IMR-90 (cell line): ENCODE data around the gene RYR1. TPM values are rescaled to one million over a fixed set of nuclear protein-coding genes. Genes with fewer than 3 reads are reported as not detected.

Experiments used
- ATAC-seq: fragments of 200-7000 bp; cut with Tn5 transposase; 2 replicates; pipeline ENCODE4 v1.9.1; 2020; ENCODE audit warnings: low read depth, mild to moderate bottlenecking, moderate library complexity
- BruUV-seq: library from RNA; stranded (reverse); fragments of 400-500 nt; replicated peaks from 2 replicates; lab custom pipeline; 2021; lab: Mats Ljungman, UMichigan
- CTCF ChIA-PET: fragments of 300-600 bp; formaldehyde crosslinking; extraction: SDS; loops from one replicate; lab custom pipeline; 2021; ENCODE audit warnings: antibody characterized with exemption; lab: Yijun Ruan, JAX
- POLR2A ChIA-PET: fragments of 300-600 bp; sonication (Branson Sonifier 250); formaldehyde crosslinking; loops from one replicate; lab custom pipeline; 2022; ENCODE audit warnings: antibody characterized with exemption; ENCODE audit not compliant: unreplicated experiment; lab: Charles Lee
- DNase-seq: peaks from one replicate; pipeline ENCODE4 v3.0.0; 2013
- H2AFZ ChIP-seq: replicated peaks from 2 replicates; pipeline ENCODE3; 2013; ENCODE audit warnings: low read length, mild to moderate bottlenecking; ENCODE audit not compliant: poor library complexity
- H2AK5ac ChIP-seq: 2 replicates; pipeline ENCODE4 v1.6.1; 2013; ENCODE audit warnings: low read depth, low read length, inconsistent platforms
- H2AK9ac ChIP-seq: replicated peaks from 2 replicates; pipeline ENCODE3; 2013; ENCODE audit warnings: mild to moderate bottlenecking, low read depth, low read length, moderate library complexity; ENCODE audit not compliant: poor library complexity
- H2BK120ac ChIP-seq: 2 replicates; pipeline ENCODE4 v1.6.1; 2013; ENCODE audit warnings: low read depth, low read length, inconsistent platforms
- H2BK15ac ChIP-seq: 3 replicates; pipeline ENCODE4 v1.6.1; 2013; ENCODE audit warnings: low read depth, low read length, inconsistent platforms
- H2BK20ac ChIP-seq: 2 replicates; pipeline ENCODE4 v1.6.1; 2013; ENCODE audit warnings: low read depth, mild to moderate bottlenecking, inconsistent platforms, low read length, moderate library complexity
- H2BK5ac ChIP-seq: 2 replicates; pipeline ENCODE4 v1.6.1; 2013; ENCODE audit warnings: mild to moderate bottlenecking, low read depth, low read length, inconsistent platforms; ENCODE audit not compliant: poor library complexity, severe bottlenecking
- H3K14ac ChIP-seq: replicated peaks from 2 replicates; pipeline ENCODE4 v1.6.1; 2013; ENCODE audit warnings: low read depth, low read length, inconsistent platforms
- H3K18ac ChIP-seq: 2 replicates; pipeline ENCODE4 v1.6.1; 2013; ENCODE audit warnings: low read depth, low read length, control low read depth
- H3K23ac ChIP-seq: 2 replicates; pipeline ENCODE4 v1.6.1; 2013; ENCODE audit warnings: low read depth, low read length, inconsistent platforms
- H3K27ac ChIP-seq: 2 replicates; pipeline ENCODE4 v1.5.1; 2013; ENCODE audit warnings: mild to moderate bottlenecking, control low read depth, low read length; ENCODE audit not compliant: insufficient read depth
- H3K27me3 ChIP-seq: 2 replicates; pipeline ENCODE4 v1.6.1; 2013; ENCODE audit warnings: low read length; ENCODE audit not compliant: control insufficient read depth, insufficient read depth
- H3K36me3 ChIP-seq: 2 replicates; pipeline ENCODE4 v1.6.1; 2013; ENCODE audit warnings: low read length, mixed read lengths; ENCODE audit not compliant: control insufficient read depth, insufficient read depth
- H3K4ac ChIP-seq: 2 replicates; pipeline ENCODE4 v1.6.1; 2013; ENCODE audit warnings: low read depth, low read length, inconsistent platforms
- H3K4me1 ChIP-seq: 2 replicates; pipeline ENCODE4 v1.6.1; 2013; ENCODE audit warnings: low read length, mixed read lengths; ENCODE audit not compliant: control insufficient read depth, insufficient read depth
- H3K4me2 ChIP-seq: 2 replicates; pipeline ENCODE4 v1.6.1; 2013; ENCODE audit warnings: low read depth, mild to moderate bottlenecking, control low read depth, low read length, moderate library complexity
- H3K4me3 ChIP-seq: 2 replicates; pipeline ENCODE4 v1.5.1; 2013; ENCODE audit warnings: low read depth, mild to moderate bottlenecking, control low read depth, low read length, moderate library complexity; ENCODE audit not compliant: insufficient read depth
- H3K56ac ChIP-seq: 2 replicates; pipeline ENCODE4 v1.6.1; 2013; ENCODE audit warnings: low read length, inconsistent platforms; ENCODE audit not compliant: insufficient read depth; ENCODE audit errors: extremely low read depth
- H3K79me1 ChIP-seq, 2 experiments: 2 replicates each; pipeline ENCODE4 v1.6.1; 2013; ENCODE audit warnings: low read length in 2 of 2, inconsistent platforms in 1 of 2, low read depth in 1 of 2
- H3K9ac ChIP-seq: 2 replicates; pipeline ENCODE4 v1.6.1; 2013; ENCODE audit warnings: low read depth, low read length, control low read depth
- H3K9me1 ChIP-seq: 2 replicates; pipeline ENCODE4 v1.6.1; 2013; ENCODE audit warnings: low read length, inconsistent platforms; ENCODE audit not compliant: insufficient read depth
- H3K9me3 ChIP-seq: 2 replicates; pipeline ENCODE4 v1.6.1; 2013; ENCODE audit warnings: low read length; ENCODE audit not compliant: control insufficient read depth, insufficient read depth
- H4K20me1 ChIP-seq: 2 replicates; pipeline ENCODE4 v1.6.1; 2013; ENCODE audit warnings: low read length, inconsistent platforms; ENCODE audit not compliant: insufficient read depth
- H4K5ac ChIP-seq: 2 replicates; pipeline ENCODE4 v1.6.1; 2013; ENCODE audit warnings: mild to moderate bottlenecking, low read depth, low read length, control low read depth
- H4K8ac ChIP-seq, 2 experiments: 2 replicates each; pipeline ENCODE4 v1.6.1; 2013; ENCODE audit warnings: low read depth in 2 of 2, low read length in 2 of 2, control low read depth in 1 of 2, inconsistent platforms in 1 of 2
- H4K91ac ChIP-seq: 2 replicates; pipeline ENCODE4 v1.6.1; 2013; ENCODE audit warnings: low read depth, low read length, inconsistent platforms; ENCODE audit not compliant: insufficient read depth
- BHLHE40 ChIP-seq: fragments of 150-350 bp; IDR thresholded peaks from 2 replicates; pipeline ENCODE4 v1.6.1; 2016; ENCODE audit warnings: mild to moderate bottlenecking, low read depth, low read length
- CEBPB ChIP-seq: IDR thresholded peaks from 2 replicates; pipeline ENCODE4 v1.6.1; 2012; ENCODE audit warnings: low read depth, low read length, improper control_type of control experiment
- ELK1 ChIP-seq: fragments of 150-350 bp; IDR thresholded peaks from 2 replicates; pipeline ENCODE4 v1.6.1; 2016; ENCODE audit warnings: low read depth, mild to moderate bottlenecking, low read length, moderate library complexity, borderline replicate concordance
- FOS ChIP-seq: fragments of 150-350 bp; IDR thresholded peaks from 2 replicates; pipeline ENCODE4 v1.6.1; 2016; ENCODE audit warnings: low read depth, low read length
- MAFK ChIP-seq: IDR thresholded peaks from 2 replicates; pipeline ENCODE4 v1.6.1; 2012; ENCODE audit warnings: low read depth, low read length, improper control_type of control experiment
- MXI1 ChIP-seq: IDR thresholded peaks from 2 replicates; pipeline ENCODE4 v1.6.1; 2012; ENCODE audit warnings: low read depth, mild to moderate bottlenecking, low read length, moderate library complexity, borderline replicate concordance
- NFE2L2 ChIP-seq: fragments of 150-350 bp; IDR thresholded peaks from 2 replicates; pipeline ENCODE4 v1.6.1; 2016; ENCODE audit warnings: low read depth, mild to moderate bottlenecking, low read length
- RAD21 ChIP-seq: IDR thresholded peaks from 2 replicates; pipeline ENCODE4 v1.6.1; 2012; ENCODE audit warnings: low read length, improper control_type of control experiment
- RCOR1 ChIP-seq: IDR thresholded peaks from 2 replicates; pipeline ENCODE4 v1.6.1; 2012; ENCODE audit warnings: mild to moderate bottlenecking, low read length, improper control_type of control experiment; ENCODE audit not compliant: insufficient replicate concordance
- RFX5 ChIP-seq: IDR thresholded peaks from 2 replicates; pipeline ENCODE4 v1.8.0; 2012; ENCODE audit warnings: low read depth, mild to moderate bottlenecking, low read length, moderate library complexity
- SMC3 ChIP-seq: fragments of 150-350 bp; IDR thresholded peaks from 2 replicates; pipeline ENCODE4 v1.6.1; 2016; ENCODE audit warnings: low read depth, mild to moderate bottlenecking, antibody characterized with exemption, low read length, moderate library complexity
- WGBS, 2 experiments: methylation state at CpG; one replicate each; pipeline versions ENCODE4 v1.1.5 to v1.1.7; 2013; ENCODE audit warnings: missing lambda C conversion rate in 2 of 2; ENCODE audit not compliant: insufficient read length in 1 of 2; ENCODE audit errors: extremely low coverage in 2 of 2; 5-methylcytosine and 5-hydroxymethylcytosine counted together
- dilution Hi-C: fragments of 300-500 bp; cut with HindIII; formaldehyde crosslinking; loops from one replicate; pipeline ENCODE4 v1.14.3; 2018; ENCODE audit warnings: low sequenced_read_pairs; ENCODE audit not compliant: unreplicated experiment
- in situ Hi-C: fragments of 300-500 bp; cut with MboI; formaldehyde crosslinking; loops from 3 replicates; pipeline ENCODE4 v1.14.3; 2019; ENCODE audit warnings: low sequenced_read_pairs, inconsistent platforms, mixed read lengths
- intact Hi-C: fragments of 100-400 bp; cut with micrococcal nuclease; formaldehyde crosslinking; loops from 2 replicates; pipeline ENCODE4 v1.10.0; 2022
- polyA plus RNA-seq, 3 experiments: library from polyadenylated mRNA; depleted of rRNA; stranded (reverse); fragments of >200 nt; gene quantifications; 2 replicates each; pipeline ENCODE4 v1.2.3, GENCODE V29; 2012; ENCODE audit warnings: low replicate concordance in 1 of 3
- total RNA-seq: library from RNA; depleted of rRNA; stranded (reverse); fragments of >200 nt; gene quantifications from 2 replicates; pipeline ENCODE4 v1.2.3, GENCODE V29; 2012

The RYR1 gene
- total and polyA plus RNA-seq, 2 of the 4 experiments (the other 2 are of a cell fraction), result not detected

GRCh38 chr19:38550376-38550775, 116.9 kb downstream of the RYR1 start:
- Histone ChIP-seq H2AK9ac (no peak overlapping the region), H3K27me3 (peaks cover 6% of the 10 kb centered on the region), H3K23ac (no peak overlapping the region), H3K27ac (no peak overlapping the region), H3K9me3 (no peaks in the 10 kb centered on the region), H3K56ac (no peak overlapping the region), H2AFZ (no peak overlapping the region), H4K20me1 (no peaks in the 10 kb centered on the region), H2BK120ac (no peak overlapping the region), H3K4me2 (no peak overlapping the region), H3K14ac (no peak overlapping the region), H4K8ac (no peak overlapping the region), H3K9ac (no peak overlapping the region), H3K18ac (no peak overlapping the region), H2BK15ac (no peak overlapping the region), H3K79me1 (no peaks in the 10 kb centered on the region), H3K4me1 (no peaks in the 10 kb centered on the region), H4K91ac (no peak overlapping the region), H3K4me3 (no peak overlapping the region), H3K36me3 (no peaks in the 10 kb centered on the region), H2BK20ac (no peak overlapping the region), H2BK5ac (no peak overlapping the region), H2AK5ac (no peak overlapping the region), H4K5ac (no peak overlapping the region), H3K4ac (no peak overlapping the region), H3K9me1 (no peaks in the 10 kb centered on the region)
- dilution Hi-C loops, result no loop called here
- POLR2A ChIA-PET, result no interaction called here
- ATAC-seq (no peak), DNase-seq (no peak)
- no peak for TF ChIP-seq RAD21
- TF ChIP-seq RFX5, result no peak
- TF ChIP-seq SMC3, result no peak
- no peak for TF ChIP-seq FOS
- no peak for TF ChIP-seq BHLHE40
- TF ChIP-seq ELK1, result no peak
- no peak for TF ChIP-seq NFE2L2
- TF ChIP-seq CEBPB, result no peak
- no peak for TF ChIP-seq MAFK
- no peak for TF ChIP-seq MXI1
- no peak for TF ChIP-seq RCOR1
- in situ Hi-C loops, result no loop called here
- CTCF ChIA-PET, result no interaction called here
- no TSS peak for BruUV-seq
- WGBS, 2 experiments, result no CpG with 5 or more reads among the region's 3 CpGs
- intact Hi-C loops, result no loop called here
